HepG2 (cell line): Measurements from ENCODE around the gene ASAP2. TPM values are rescaled to one million over a fixed set of nuclear protein-coding genes. Genes with fewer than 3 reads are reported as not detected.

Experiments used
- BRF2 ChIP-seq: sonication (generic); formaldehyde crosslinking; IDR thresholded peaks from 2 replicates; pipeline ENCODE4 v1.8.1; 2022; ENCODE audit warnings: mild to moderate bottlenecking, missing genetic modification reagents
- HOXA3 ChIP-seq: sonication (generic); formaldehyde crosslinking; IDR thresholded peaks from 2 replicates; pipeline ENCODE4 v1.5.0; 2020; ENCODE audit warnings: missing genetic modification reagents
- MXD1 ChIP-seq: sonication (generic); formaldehyde crosslinking; IDR thresholded peaks from 2 replicates; pipeline ENCODE4 v1.4.0; 2020; ENCODE audit warnings: mild to moderate bottlenecking, missing genetic modification reagents
- PHF5A ChIP-seq: IDR thresholded peaks from one replicate; pipeline ENCODE4 v1.6.1; 2018; ENCODE audit warnings: low read depth, missing genetic modification reagents; ENCODE audit not compliant: unreplicated experiment
- TEF ChIP-seq: sonication (generic); formaldehyde crosslinking; IDR thresholded peaks from 2 replicates; pipeline ENCODE4 v1.5.0; 2020; ENCODE audit warnings: missing genetic modification reagents
- ZNF720 ChIP-seq: sonication (generic); formaldehyde crosslinking; IDR thresholded peaks from 2 replicates; pipeline ENCODE4 v1.4.0; 2020; ENCODE audit warnings: missing genetic modification reagents
- ZNF740 ChIP-seq: sonication (generic); formaldehyde crosslinking; IDR thresholded peaks from 2 replicates; pipeline ENCODE4 v1.4.0; 2020; ENCODE audit warnings: missing genetic modification reagents
- ZNF775 ChIP-seq: sonication (generic); formaldehyde crosslinking; IDR thresholded peaks from 2 replicates; pipeline ENCODE4 v1.4.0; 2020; ENCODE audit warnings: missing genetic modification reagents, mild to moderate bottlenecking, moderate library complexity, borderline replicate concordance
- polyA plus RNA-seq, 8 experiments: library from polyadenylated mRNA; depleted of rRNA in 3 of 8; stranded (reverse) in 7 of 8; unstranded in 1 of 8; fragments of >200 nt; fragmentation: Illumina TruSeq in 4 of 8; extraction: Trizol in 4 of 8; gene quantifications; 2 replicates each; pipeline versions ENCODE4 v1.2.1 to v1.2.3, GENCODE V29; 2011 to 2016; ENCODE audit warnings: low read depth in 4 of 8, missing spikeins in 1 of 8, mixed read lengths in 1 of 8; ENCODE audit not compliant: insufficient read depth in 1 of 8
- total RNA-seq, 5 experiments: library from RNA; depleted of rRNA; stranded (reverse); fragments of >200 nt; fragmentation: Illumina TruSeq; extraction: Trizol; gene quantifications; 2 replicates each; pipeline ENCODE4 v1.2.3, GENCODE V29; 2016; ENCODE audit warnings: low read depth in 1 of 5
- TF ChIP-seq, protein P1 (sequence below): sonication (generic); formaldehyde crosslinking; IDR thresholded peaks from 2 replicates; pipeline ENCODE4 v1.4.0; 2020; ENCODE audit warnings: mild to moderate bottlenecking, missing genetic modification reagents
- TF ChIP-seq, protein P2 (sequence below): sonication (generic); formaldehyde crosslinking; IDR thresholded peaks from 2 replicates; pipeline ENCODE4 v1.9.0; 2022; ENCODE audit warnings: low read depth, missing genetic modification reagents
- TF ChIP-seq, protein P3 (sequence below): sonication (generic); formaldehyde crosslinking; IDR thresholded peaks from 2 replicates; pipeline ENCODE4 v1.5.1; 2020; ENCODE audit warnings: missing genetic modification reagents, mild to moderate bottlenecking, borderline replicate concordance

Gene ASAP2
- total and polyA plus RNA-seq, 2 of the 13 experiments (the other 11 are each of a cell fraction or from before 2014, with no cell fraction given) = 7.3 to 22.3 TPM

DNA sequence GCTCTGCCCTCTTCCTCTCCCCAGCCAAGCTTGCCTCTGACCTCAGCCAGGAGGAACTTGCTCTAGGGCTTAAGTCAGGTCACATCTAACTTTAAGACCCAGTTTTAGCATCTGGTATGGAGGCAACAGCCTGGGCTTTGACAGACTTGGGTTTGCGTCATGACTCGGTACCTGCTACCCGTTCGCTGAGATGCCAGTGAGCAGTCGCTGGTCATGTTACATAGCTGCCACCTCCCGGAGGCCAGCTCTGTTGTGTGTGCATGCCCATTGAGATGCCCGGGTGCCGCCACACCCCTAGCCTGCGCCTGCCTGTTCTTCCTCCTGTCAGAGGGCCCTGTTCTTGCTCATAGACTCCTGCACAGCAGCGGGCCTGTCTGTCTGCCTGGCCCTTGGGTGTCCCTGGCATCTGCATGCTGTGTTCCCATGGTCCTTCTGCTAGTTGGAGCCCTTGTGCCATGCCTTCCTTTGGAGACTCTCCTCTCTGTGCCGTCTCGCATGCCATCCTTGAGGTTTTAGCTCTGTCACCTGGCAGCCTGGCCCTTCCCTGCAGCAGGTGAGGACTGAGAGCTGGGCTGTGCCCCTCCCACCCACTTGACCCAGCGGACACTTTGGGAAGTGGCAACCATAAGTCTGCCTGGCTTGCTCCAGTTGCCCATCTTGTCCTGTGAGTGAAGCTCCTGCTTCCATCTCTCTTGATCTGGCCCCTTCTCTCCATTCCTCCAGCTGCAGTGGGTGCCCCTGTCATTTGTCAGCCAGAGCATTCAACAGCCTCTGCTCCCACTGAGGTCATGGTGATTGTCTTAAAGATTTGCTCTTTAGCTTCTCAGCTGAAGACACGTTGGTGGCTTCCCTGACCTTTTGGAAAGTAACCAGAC, 24.9 kb downstream of the ASAP2 start (continued):
- TF ChIP-seq, protein P1, sequence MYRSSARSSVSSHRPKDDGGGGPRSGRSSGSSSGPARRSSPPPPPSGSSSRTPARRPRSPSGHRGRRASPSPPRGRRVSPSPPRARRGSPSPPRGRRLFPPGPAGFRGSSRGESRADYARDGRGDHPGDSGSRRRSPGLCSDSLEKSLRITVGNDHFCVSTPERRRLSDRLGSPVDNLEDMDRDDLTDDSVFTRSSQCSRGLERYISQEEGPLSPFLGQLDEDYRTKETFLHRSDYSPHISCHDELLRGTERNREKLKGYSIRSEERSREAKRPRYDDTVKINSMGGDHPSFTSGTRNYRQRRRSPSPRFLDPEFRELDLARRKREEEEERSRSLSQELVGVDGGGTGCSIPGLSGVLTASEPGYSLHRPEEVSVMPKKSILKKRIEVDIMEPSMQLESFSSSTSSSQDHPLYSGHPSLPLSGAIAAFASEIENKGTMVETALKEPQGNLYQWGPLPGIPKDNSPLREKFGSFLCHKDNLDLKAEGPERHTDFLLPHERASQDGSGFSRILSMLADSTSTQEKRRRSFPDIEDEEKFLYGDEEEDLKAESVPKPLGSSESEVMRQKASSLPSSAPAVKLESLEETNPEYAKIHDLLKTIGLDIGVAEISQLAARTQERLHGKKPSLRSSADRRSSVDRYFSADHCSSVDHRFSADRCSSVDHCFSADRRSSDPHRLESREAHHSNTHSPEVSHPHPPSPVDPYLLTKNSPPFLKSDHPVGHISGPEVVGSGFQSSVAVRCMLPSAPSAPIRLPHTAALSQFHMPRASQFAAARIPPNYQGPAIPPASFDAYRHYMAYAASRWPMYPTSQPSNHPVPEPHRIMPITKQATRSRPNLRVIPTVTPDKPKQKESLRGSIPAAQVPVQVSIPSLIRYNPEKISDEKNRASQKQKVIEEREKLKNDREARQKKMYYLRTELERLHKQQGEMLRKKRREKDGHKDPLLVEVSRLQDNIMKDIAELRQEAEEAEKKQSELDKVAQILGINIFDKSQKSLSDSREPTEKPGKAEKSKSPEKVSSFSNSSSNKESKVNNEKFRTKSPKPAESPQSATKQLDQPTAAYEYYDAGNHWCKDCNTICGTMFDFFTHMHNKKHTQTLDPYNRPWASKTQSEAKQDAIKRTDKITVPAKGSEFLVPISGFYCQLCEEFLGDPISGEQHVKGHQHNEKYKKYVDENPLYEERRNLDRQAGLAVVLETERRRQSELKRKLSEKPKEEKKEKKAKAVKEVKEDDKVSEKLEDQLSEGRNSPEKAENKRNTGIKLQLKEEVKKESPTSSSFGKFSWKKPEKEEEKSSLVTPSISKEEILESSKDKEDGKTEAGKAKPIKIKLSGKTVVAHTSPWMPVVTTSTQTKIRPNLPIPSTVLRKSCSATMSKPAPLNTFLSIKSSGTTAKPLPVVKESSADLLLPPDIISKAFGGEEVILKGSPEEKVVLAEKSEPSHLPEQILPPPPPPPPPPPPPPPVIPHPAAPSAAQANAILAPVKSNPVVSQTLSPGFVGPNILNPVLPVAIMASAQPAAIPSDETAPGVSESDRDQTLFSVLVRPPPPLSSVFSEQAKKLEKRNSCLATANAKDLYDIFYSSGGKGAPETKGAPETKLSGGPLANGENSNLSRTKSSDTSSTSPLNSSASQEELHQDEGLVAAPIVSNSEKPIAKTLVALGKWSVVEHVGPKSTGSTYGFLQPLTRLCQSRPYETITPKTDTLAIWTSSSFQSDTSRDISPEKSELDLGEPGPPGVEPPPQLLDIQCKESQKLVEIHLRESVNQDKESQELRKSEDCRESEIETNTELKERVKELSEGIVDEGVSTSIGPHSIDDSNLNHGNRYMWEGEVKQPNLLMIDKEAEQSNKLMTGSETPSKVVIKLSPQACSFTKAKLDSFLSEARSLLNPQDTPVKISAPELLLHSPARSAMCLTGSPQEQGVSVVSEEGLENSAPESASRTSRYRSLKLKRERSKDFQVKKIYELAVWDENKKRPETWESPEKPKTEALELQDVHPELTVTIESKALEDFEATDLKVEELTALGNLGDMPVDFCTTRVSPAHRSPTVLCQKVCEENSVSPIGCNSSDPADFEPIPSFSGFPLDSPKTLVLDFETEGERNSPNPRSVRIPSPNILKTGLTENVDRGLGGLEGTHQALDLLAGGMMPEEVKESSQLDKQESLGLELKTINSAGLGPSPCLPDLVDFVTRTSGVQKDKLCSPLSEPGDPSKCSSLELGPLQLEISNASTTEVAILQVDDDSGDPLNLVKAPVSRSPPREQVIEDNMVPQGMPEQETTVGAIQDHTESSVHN (CRISPR knock-in tag) = peak; percentile 33; the same call in 1 of the 2 replicates
- TF ChIP-seq, protein P2, sequence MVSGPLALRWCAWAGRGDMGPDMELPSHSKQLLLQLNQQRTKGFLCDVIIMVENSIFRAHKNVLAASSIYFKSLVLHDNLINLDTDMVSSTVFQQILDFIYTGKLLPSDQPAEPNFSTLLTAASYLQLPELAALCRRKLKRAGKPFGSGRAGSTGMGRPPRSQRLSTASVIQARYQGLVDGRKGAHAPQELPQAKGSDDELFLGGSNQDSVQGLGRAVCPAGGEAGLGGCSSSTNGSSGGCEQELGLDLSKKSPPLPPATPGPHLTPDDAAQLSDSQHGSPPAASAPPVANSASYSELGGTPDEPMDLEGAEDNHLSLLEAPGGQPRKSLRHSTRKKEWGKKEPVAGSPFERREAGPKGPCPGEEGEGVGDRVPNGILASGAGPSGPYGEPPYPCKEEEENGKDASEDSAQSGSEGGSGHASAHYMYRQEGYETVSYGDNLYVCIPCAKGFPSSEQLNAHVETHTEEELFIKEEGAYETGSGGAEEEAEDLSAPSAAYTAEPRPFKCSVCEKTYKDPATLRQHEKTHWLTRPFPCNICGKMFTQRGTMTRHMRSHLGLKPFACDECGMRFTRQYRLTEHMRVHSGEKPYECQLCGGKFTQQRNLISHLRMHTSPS (CRISPR knock-in tag) = no peak
- TF ChIP-seq, protein P3, sequence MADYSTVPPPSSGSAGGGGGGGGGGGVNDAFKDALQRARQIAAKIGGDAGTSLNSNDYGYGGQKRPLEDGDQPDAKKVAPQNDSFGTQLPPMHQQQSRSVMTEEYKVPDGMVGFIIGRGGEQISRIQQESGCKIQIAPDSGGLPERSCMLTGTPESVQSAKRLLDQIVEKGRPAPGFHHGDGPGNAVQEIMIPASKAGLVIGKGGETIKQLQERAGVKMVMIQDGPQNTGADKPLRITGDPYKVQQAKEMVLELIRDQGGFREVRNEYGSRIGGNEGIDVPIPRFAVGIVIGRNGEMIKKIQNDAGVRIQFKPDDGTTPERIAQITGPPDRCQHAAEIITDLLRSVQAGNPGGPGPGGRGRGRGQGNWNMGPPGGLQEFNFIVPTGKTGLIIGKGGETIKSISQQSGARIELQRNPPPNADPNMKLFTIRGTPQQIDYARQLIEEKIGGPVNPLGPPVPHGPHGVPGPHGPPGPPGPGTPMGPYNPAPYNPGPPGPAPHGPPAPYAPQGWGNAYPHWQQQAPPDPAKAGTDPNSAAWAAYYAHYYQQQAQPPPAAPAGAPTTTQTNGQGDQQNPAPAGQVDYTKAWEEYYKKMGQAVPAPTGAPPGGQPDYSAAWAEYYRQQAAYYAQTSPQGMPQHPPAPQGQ (CRISPR knock-in tag) = no peak
- TF ChIP-seq HOXA3 (0 out of 2 replicates have a peak, but pooled peaks have one; percentile 19), MXD1 (CRISPR knock-in tag) (no peak), TEF (CRISPR knock-in tag) (no peak), PHF5A (CRISPR knock-in tag) (no peak), ZNF740 (CRISPR knock-in tag) (no peak), BRF2 (no peak), ZNF775 (CRISPR knock-in tag) (no peak), ZNF720 (CRISPR knock-in tag) (no peak)
